ENCODE data around the gene ACSBG1.

DNA sequence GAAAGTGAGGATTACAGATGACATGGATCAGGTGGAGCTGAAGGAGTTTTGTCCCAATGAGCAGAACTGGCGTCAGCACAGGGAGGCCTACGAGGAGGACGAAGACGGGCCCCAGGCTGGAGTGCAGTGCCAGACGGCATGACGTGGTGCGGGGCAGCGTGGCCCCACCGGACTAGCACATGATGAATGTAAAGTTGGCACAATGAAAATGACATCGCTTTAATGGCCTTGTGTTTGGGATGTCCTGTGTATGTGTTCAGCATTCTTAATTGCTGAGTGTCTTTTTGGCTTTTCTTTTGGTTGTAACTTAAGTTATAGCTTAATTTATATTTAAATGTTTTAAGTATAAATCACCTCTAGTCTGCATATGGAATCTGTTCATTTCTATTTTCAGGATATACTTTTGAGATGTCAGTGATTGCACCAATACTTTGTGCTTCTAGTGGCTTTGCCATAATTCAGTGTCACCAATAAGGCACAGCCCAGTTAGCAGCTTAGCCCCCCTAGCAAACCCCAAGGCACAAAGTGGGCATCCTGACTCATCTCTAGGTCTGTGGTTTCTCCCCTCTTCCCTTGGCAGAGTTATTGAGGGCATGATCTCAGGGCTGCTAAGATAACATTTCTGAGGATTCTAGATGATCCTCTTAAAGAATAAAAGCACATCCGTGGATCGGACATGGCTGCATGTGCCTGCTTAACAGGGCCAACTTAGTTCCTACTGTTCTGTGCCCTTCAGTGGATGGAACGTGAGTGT is 46.1 kb upstream of the ACSBG1 start:
- TF ChIP-seq, protein P1, sequence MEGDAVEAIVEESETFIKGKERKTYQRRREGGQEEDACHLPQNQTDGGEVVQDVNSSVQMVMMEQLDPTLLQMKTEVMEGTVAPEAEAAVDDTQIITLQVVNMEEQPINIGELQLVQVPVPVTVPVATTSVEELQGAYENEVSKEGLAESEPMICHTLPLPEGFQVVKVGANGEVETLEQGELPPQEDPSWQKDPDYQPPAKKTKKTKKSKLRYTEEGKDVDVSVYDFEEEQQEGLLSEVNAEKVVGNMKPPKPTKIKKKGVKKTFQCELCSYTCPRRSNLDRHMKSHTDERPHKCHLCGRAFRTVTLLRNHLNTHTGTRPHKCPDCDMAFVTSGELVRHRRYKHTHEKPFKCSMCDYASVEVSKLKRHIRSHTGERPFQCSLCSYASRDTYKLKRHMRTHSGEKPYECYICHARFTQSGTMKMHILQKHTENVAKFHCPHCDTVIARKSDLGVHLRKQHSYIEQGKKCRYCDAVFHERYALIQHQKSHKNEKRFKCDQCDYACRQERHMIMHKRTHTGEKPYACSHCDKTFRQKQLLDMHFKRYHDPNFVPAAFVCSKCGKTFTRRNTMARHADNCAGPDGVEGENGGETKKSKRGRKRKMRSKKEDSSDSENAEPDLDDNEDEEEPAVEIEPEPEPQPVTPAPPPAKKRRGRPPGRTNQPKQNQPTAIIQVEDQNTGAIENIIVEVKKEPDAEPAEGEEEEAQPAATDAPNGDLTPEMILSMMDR (IDR thresholded peaks at IDR 0.05), result no peak
- no peak for TF ChIP-seq POLR2A (IDR thresholded peaks at IDR 0.05)
- no peak for TF ChIP-seq EP300 (IDR thresholded peaks at IDR 0.05)

Data from tibial nerve (tissue), 4 donors.